B cell (primary cell): ENCODE results near the gene HLX. TPM values are rescaled to one million over a fixed set of nuclear protein-coding genes. Genes with fewer than 3 reads are reported as not detected.
A peak's percentile ranks its signal among the peaks of the same experiment; 100 is the strongest.

Experiments used
- ATAC-seq: fragments of 200-7000 bp; cut with Tn5 transposase; one replicate; pipeline ENCODE4 v1.10.0; 2021; ENCODE audit warnings: low read depth, mild to moderate bottlenecking, moderate number of reproducible peaks, moderate library complexity
- CTCF ChIA-PET: fragments of 350-600 bp; sonication (Branson Sonifier 250); formaldehyde crosslinking; loops from one replicate; lab custom pipeline; 2021; ENCODE audit warnings: antibody characterized with exemption, inconsistent platforms; lab: Charles Lee
- POLR2A ChIA-PET: fragments of 350-600 bp; sonication (Branson Sonifier 250); formaldehyde crosslinking; loops from one replicate; lab custom pipeline; 2021; ENCODE audit warnings: antibody characterized with exemption; lab: Charles Lee
- DNase-seq: peaks from one replicate; pipeline ENCODE4 v3.0.0; 2013
- H2AFZ ChIP-seq: 2 replicates; pipeline ENCODE4 v1.6.1; 2012; ENCODE audit warnings: mild to moderate bottlenecking, low read depth, low read length; ENCODE audit not compliant: insufficient read depth, poor library complexity, severe bottlenecking
- H3K27ac ChIP-seq, 2 donors: 1 replicate in 1 of 2; 2 replicates in 1 of 2; pipeline ENCODE4 v1.5.1; 2012 to 2013; ENCODE audit warnings: low read length in 2 of 2, mild to moderate bottlenecking in 2 of 2, moderate library complexity in 1 of 2
- H3K27me3 ChIP-seq, 4 experiments: fragments of 200-600 bp in 1 of 4; sonication (generic) in 1 of 4; replicated peaks in 1 of 4; 1 replicate in 2 of 4; 2 replicates in 2 of 4; pipeline versions ENCODE4 v1.6.1 to v1.7.0; 2013 to 2016; ENCODE audit warnings: low read length in 3 of 4, mild to moderate bottlenecking in 2 of 4, mixed read lengths in 1 of 4, moderate library complexity in 1 of 4; ENCODE audit not compliant: insufficient read depth in 4 of 4, control insufficient read depth in 3 of 4; ENCODE audit errors: control extremely low read depth in 1 of 4
- H3K36me3 ChIP-seq, 2 experiments: replicated peaks in 1 of 2; 1 replicate in 1 of 2; 2 replicates in 1 of 2; pipeline versions ENCODE4 v1.6.1 to v1.7.1; 2013; ENCODE audit warnings: low read length in 1 of 2; ENCODE audit not compliant: insufficient read depth in 2 of 2, control insufficient read depth in 1 of 2; ENCODE audit errors: control extremely low read depth in 1 of 2, extremely low read depth in 1 of 2
- H3K4me1 ChIP-seq, 2 donors: fragments of 200-600 bp in 1 of 2; sonication (generic) in 1 of 2; 1 replicate in 1 of 2; 2 replicates in 1 of 2; pipeline versions ENCODE4 v1.5.1 to v1.6.1; 2013 to 2017; ENCODE audit warnings: low read length in 2 of 2; ENCODE audit not compliant: control insufficient read depth in 2 of 2, insufficient read depth in 2 of 2
- H3K4me2 ChIP-seq: replicated peaks from 2 replicates; pipeline ENCODE3; 2012; ENCODE audit warnings: mild to moderate bottlenecking, low read depth, low read length; ENCODE audit not compliant: poor library complexity, severe bottlenecking
- H3K4me3 ChIP-seq, 5 experiments: fragments of 200-600 bp in 1 of 5; sonication (generic) in 1 of 5; 1 replicate in 3 of 5; 2 replicates in 2 of 5; pipeline versions ENCODE4 v1.5.1 to v1.7.0; 2011 to 2016; ENCODE audit warnings: low read length in 4 of 5, mild to moderate bottlenecking in 4 of 5, low read depth in 2 of 5, control low read depth in 1 of 5, moderate library complexity in 1 of 5; ENCODE audit not compliant: insufficient read depth in 1 of 5; ENCODE audit errors: control extremely low read depth in 1 of 5, extremely low read depth in 1 of 5
- H3K79me2 ChIP-seq: fragments of 200-600 bp; sonication (generic); one replicate; pipeline ENCODE4 v1.6.0; 2016; ENCODE audit warnings: low read length; ENCODE audit not compliant: control insufficient read depth, insufficient read depth
- H3K9ac ChIP-seq: fragments of 200-600 bp; sonication (generic); 2 replicates; pipeline ENCODE4 v1.6.1; 2017; ENCODE audit warnings: mild to moderate bottlenecking, low read length, moderate library complexity
- H3K9me3 ChIP-seq, 3 donors: one replicate each; pipeline versions ENCODE4 v1.6.1 to v1.7.1; 2013; ENCODE audit warnings: low read length in 2 of 3; ENCODE audit not compliant: control insufficient read depth in 2 of 3, insufficient read depth in 1 of 3; ENCODE audit errors: control extremely low read depth in 1 of 3
- H4K20me1 ChIP-seq: 2 replicates; pipeline ENCODE4 v1.6.0; 2012; ENCODE audit warnings: mild to moderate bottlenecking, low read length; ENCODE audit not compliant: insufficient read depth, control insufficient read depth, poor library complexity, severe bottlenecking
- H3K27ac Mint-ChIP-seq: one replicate; pipeline ENCODE4 v1.8.0; 2021; ENCODE audit warnings: mixed read lengths
- H3K27me3 Mint-ChIP-seq: one replicate; pipeline ENCODE4 v1.8.0; 2021; ENCODE audit warnings: mixed read lengths
- H3K4me1 Mint-ChIP-seq: one replicate; pipeline ENCODE4 v1.8.0; 2021; ENCODE audit warnings: mixed read lengths
- H3K4me3 Mint-ChIP-seq: one replicate; pipeline ENCODE4 v1.8.0; 2021; ENCODE audit warnings: mixed read lengths
- H3K9me3 Mint-ChIP-seq: one replicate; pipeline ENCODE4 v1.8.0; 2022; ENCODE audit warnings: mixed read lengths; ENCODE audit not compliant: insufficient read depth
- CTCF ChIP-seq: fragments of 200-600 bp; IDR thresholded peaks from one replicate; pipeline ENCODE4 v1.8.0; 2022; ENCODE audit warnings: antibody characterized with exemption, mild to moderate bottlenecking
- EZH2 ChIP-seq: IDR thresholded peaks from 2 replicates; pipeline ENCODE4 v1.6.1; 2012; ENCODE audit warnings: borderline replicate concordance, low read depth, mild to moderate bottlenecking, moderate library complexity, low read length; ENCODE audit not compliant: insufficient read depth, poor library complexity, severe bottlenecking
- WGBS: methylation state at CpG from one replicate; pipeline ENCODE4 v1.1.5; 2013; ENCODE audit warnings: missing lambda C conversion rate; ENCODE audit not compliant: insufficient coverage; 5-methylcytosine and 5-hydroxymethylcytosine counted together
- intact Hi-C: fragments of 100-400 bp; cut with micrococcal nuclease; formaldehyde crosslinking; loops from one replicate; pipeline ENCODE4 v1.10.0; 2022
- polyA minus RNA-seq: library from RNA; depleted of rRNA, polyadenylated mRNA; stranded (reverse); fragments of >200 nt; gene quantifications from 2 replicates; pipeline ENCODE4 v1.2.3, GENCODE V29; 2012
- polyA plus RNA-seq: library from polyadenylated mRNA; depleted of rRNA; stranded (reverse); fragments of >200 nt; gene quantifications from 2 replicates; pipeline ENCODE4 v1.2.3, GENCODE V29; 2012
- total RNA-seq, 2 donors: library from RNA; stranded (reverse); fragments of 120-200 nt in 1 of 2; gene quantifications; 1 replicate in 1 of 2; 2 replicates in 1 of 2; pipeline versions ENCODE4 v1.2.3 to v1.2.4, GENCODE V29; 2013 to 2022

Gene HLX
- total RNA-seq (7.7 and 9.1 TPM in 2 replicates), polyA plus RNA-seq (3.4 and 4.3 TPM in 2 replicates), polyA minus RNA-seq (3.1 and 4.6 TPM in 2 replicates)
- 3.5 TPM for total RNA-seq (2013)

GRCh38 chr1:220879076-220879508, at the start of gene HLX:
TSS of gene HLX (plus strand) at chr1:220879443. CDS start at chr1:220879858, 415 bp downstream.
- H3K4me1 Mint-ChIP-seq, result peaks cover 59% of the 10 kb centered on the region
- no peaks in the 10 kb centered on the region for H3K9me3 Mint-ChIP-seq
- DNase-seq (peak; percentile 84), ATAC-seq (peak; percentile 83)
- intact Hi-C loops, result loop anchor here (1.0 to 10.0 kb wide), 5 partner anchors 190 to 1704 kb away; partner anchors contain the start of genes DUSP10 and LYPLAL1
- no peaks in the 10 kb centered on the region for H4K20me1 ChIP-seq
- no peaks in the 10 kb centered on the region for H3K79me2 ChIP-seq
- H3K27me3 ChIP-seq, result peaks cover 0 to 53% (median 23%) of the 10 kb centered on the region in 4 experiments
- H3K27ac Mint-ChIP-seq, result peak within 1 kb of the TSS; percentile 94
- H3K4me2 ChIP-seq, result peak within 1 kb of the TSS; percentile 94
- peaks cover 0 to 27% (median 0%) of the 10 kb centered on the region in 3 donors for H3K9me3 ChIP-seq
- peak within 1 kb of the TSS; percentile 25 to 53 for H3K27ac ChIP-seq
- peak within 1 kb of the TSS; percentile 89 for H3K4me3 Mint-ChIP-seq
- no peaks in the 10 kb centered on the region for H3K36me3 ChIP-seq
- H3K4me1 ChIP-seq, result peaks cover 40 to 55% of the 10 kb centered on the region in 2 donors
- WGBS, result under 1% methylated on average over 19 of the region's 26 CpGs
- peaks cover 10% of the 10 kb centered on the region for H3K27me3 Mint-ChIP-seq
- H2AFZ ChIP-seq, result peak within 1 kb of the TSS; percentile 78
- CTCF ChIA-PET, result interaction anchor here (0.6 to 8.3 kb wide), 14 partner anchors 69 to 1577 kb away, joined by 3 to 259 read pairs (median 4); partner anchors contain the start of gene DUSP10
- no peak for TF ChIP-seq EZH2
- TF ChIP-seq CTCF, result no peak
- POLR2A ChIA-PET, result interaction anchor here (0.6 to 2.2 kb wide), 6 partner anchors 15 to 585 kb away, joined by 3 to 9 read pairs (median 4); no protein-coding TSS in a partner anchor
- peak within 1 kb of the TSS; percentile 62 to 84 (median 75) for H3K4me3 ChIP-seq
- peak within 1 kb of the TSS; percentile 77 for H3K9ac ChIP-seq

- Histone ChIP-seq H3K4me1 (no peaks in the 10 kb centered on the region), H3K4me3 (no peak overlapping the region), H3K9ac (no peak overlapping the region), H4K20me1 (no peaks in the 10 kb centered on the region), H3K4me2 (no peak overlapping the region), H3K9me3 (no peaks in the 10 kb centered on the region), H3K27ac (no peak overlapping the region), H2AFZ (no peak overlapping the region), H3K79me2 (no peaks in the 10 kb centered on the region), H3K27me3 (peaks cover 0 to 3% (median 0%) of the 10 kb centered on the region in 4 experiments), H3K36me3 (no peaks in the 10 kb centered on the region)
- no peak overlapping the region for H3K4me3 Mint-ChIP-seq
- no peak for TF ChIP-seq CTCF
- no peak for TF ChIP-seq EZH2
- WGBS, result no CpG with 5 or more reads among the region's 2 CpGs
- no peaks in the 10 kb centered on the region for H3K9me3 Mint-ChIP-seq
- CTCF ChIA-PET, result no interaction called here
- POLR2A ChIA-PET, result no interaction called here
- H3K27ac Mint-ChIP-seq, result no peak overlapping the region
- intact Hi-C loops, result no loop called here
- DNase-seq (no peak), ATAC-seq (no peak)
- peaks cover 8% of the 10 kb centered on the region for H3K27me3 Mint-ChIP-seq
- H3K4me1 Mint-ChIP-seq, result no peaks in the 10 kb centered on the region
Observed at GRCh38 chr1:220833436-220833835, 45.8 kb upstream of the HLX start.
